Prostate gland (tissue), 2 donors: ENCODE measurements around the gene HTR4. TPM values are rescaled to one million over a fixed set of nuclear protein-coding genes. Genes with fewer than 3 reads are reported as not detected.
"Not testable (repeated sequence)": the region's sequence is repeated elsewhere in the genome, so short reads cannot be mapped to it uniquely, and the experiment has no call there.

Source experiments
- DNase-seq: peaks from one replicate; pipeline ENCODE4 v3.0.0-alpha.2; 2019; ENCODE audit warnings: low spot score
- H3K27ac ChIP-seq, 2 donors: fragments of 200-600 bp; sonication (generic); 2 replicates each; pipeline ENCODE4 v1.5.1; 2017 to 2019
- H3K27me3 ChIP-seq: fragments of 200-600 bp; sonication (generic); replicated peaks from 2 replicates; pipeline ENCODE4 v1.5.1; 2019; ENCODE audit not compliant: insufficient read depth
- H3K36me3 ChIP-seq, 2 donors: fragments of 200-600 bp; sonication (generic); 1 replicate in 1 of 2; 2 replicates in 1 of 2; pipeline versions ENCODE4 v1.5.1 to v1.8.1; 2017 to 2019
- H3K4me1 ChIP-seq: fragments of 200-600 bp; sonication (generic); replicated peaks from 2 replicates; pipeline ENCODE4 v1.5.1; 2019
- H3K4me3 ChIP-seq, 2 donors: fragments of 200-600 bp; sonication (generic); 2 replicates each; pipeline ENCODE4 v1.5.1; 2017 to 2019
- H3K9me3 ChIP-seq: fragments of 200-600 bp; sonication (generic); 2 replicates; pipeline ENCODE4 v1.5.1; 2017
- CTCF ChIP-seq, 4 experiments: fragments of 200-600 bp in 2 of 4; fragments of 450-650 bp in 2 of 4; sonication (generic) in 2 of 4; IDR thresholded peaks; 1 replicate in 3 of 4; 2 replicates in 1 of 4; pipeline ENCODE4 v1.5.1; 2016 to 2019; ENCODE audit warnings: antibody characterized with exemption in 4 of 4, mild to moderate bottlenecking in 2 of 4, moderate library complexity in 2 of 4
- POLR2A ChIP-seq: fragments of 450-650 bp; IDR thresholded peaks from one replicate; pipeline ENCODE4 v1.6.1; 2016; ENCODE audit warnings: antibody characterized with exemption, mild to moderate bottlenecking
- POLR2AphosphoS5 ChIP-seq: sonication (generic); formaldehyde crosslinking; IDR thresholded peaks from one replicate; pipeline ENCODE4 v1.6.1; 2017; ENCODE audit warnings: antibody characterized with exemption
- WGBS: methylation state at CpG from one replicate; pipeline ENCODE4 v1.1.5; 2018; 5-methylcytosine and 5-hydroxymethylcytosine counted together
- intact Hi-C: fragments of 100-400 bp; cut with DNase I; formaldehyde crosslinking; loops from one replicate; pipeline ENCODE4 v1.14.2; 2022
- total RNA-seq, 2 donors: library from RNA; depleted of rRNA; stranded (reverse); fragments of >200 nt; gene quantifications; one replicate each; pipeline ENCODE4 v1.1.0, GENCODE V29; 2016

The HTR4 gene
- total RNA-seq, 2 donors from 2014 or later = 2.1 TPM; not detected in 1

- Histone ChIP-seq H3K27me3 (peaks cover 2% of the 10 kb centered on the region), H3K36me3 (no peaks in the 10 kb centered on the region), H3K4me1 (no peaks in the 10 kb centered on the region), H3K4me3 (no peak overlapping the region), H3K27ac (no peak overlapping the region), H3K9me3 (no peaks in the 10 kb centered on the region)
- no peak for TF ChIP-seq CTCF (IDR thresholded peaks at IDR 0.05)
- no peak for TF ChIP-seq POLR2A
- no peak for TF ChIP-seq POLR2AphosphoS5
- DNase-seq = no peak
- WGBS = 90% methylated on average over 6 of the region's 6 CpGs
- intact Hi-C loops = no loop called here
Observed at GRCh38 chr5:148539851-148540250, 114.5 kb downstream of the HTR4 start.

GRCh38 chr5:148535190-148535589 is 119.1 kb downstream of the HTR4 start:
- TF ChIP-seq POLR2A (no peak), CTCF (IDR thresholded peaks at IDR 0.05) (no peak)
- no peak for DNase-seq
- Histone ChIP-seq H3K9me3 (no peaks in the 10 kb centered on the region), H3K27ac (no peak overlapping the region), H3K4me1 (no peaks in the 10 kb centered on the region), H3K27me3 (peaks cover 2% of the 10 kb centered on the region), H3K4me3 (no peak overlapping the region), H3K36me3 (no peaks in the 10 kb centered on the region)
- 93% methylated on average over 1 of the region's 1 CpG for WGBS
- intact Hi-C loops = no loop called here

- intact Hi-C loops = no loop called here
- Histone ChIP-seq H3K27me3 (peaks cover 2% of the 10 kb centered on the region), H3K9me3 (no peaks in the 10 kb centered on the region), H3K4me3 (no peak overlapping the region), H3K27ac (no peak overlapping the region), H3K4me1 (no peaks in the 10 kb centered on the region), H3K36me3 (no peaks in the 10 kb centered on the region)
- no peak for DNase-seq
- 75% methylated on average over 5 of the region's 5 CpGs for WGBS
- TF ChIP-seq POLR2AphosphoS5 (no peak), CTCF (IDR thresholded peaks at IDR 0.05) (no peak), POLR2A (no peak)
Observed at GRCh38 chr5:148532969-148533670, 121.2 kb downstream of the HTR4 start.

- H3K4me1 ChIP-seq, H3K27me3 ChIP-seq, intact Hi-C loops, H3K9me3 ChIP-seq, H3K4me3 ChIP-seq, H3K27ac ChIP-seq, H3K36me3 ChIP-seq, DNase-seq: not testable (repeated sequence)
- WGBS = 92% methylated on average over 2 of the region's 2 CpGs
Observed at GRCh38 chr5:148529450-148529849, 124.9 kb downstream of the HTR4 start.

- intact Hi-C loops = no loop called here
- H3K27ac ChIP-seq = no peak overlapping the region
- no peak for TF ChIP-seq POLR2A
- TF ChIP-seq CTCF (IDR thresholded peaks at IDR 0.05) = no peak
- TF ChIP-seq POLR2AphosphoS5 = no peak
- H3K4me3 ChIP-seq = no peak overlapping the region
- H3K4me1 ChIP-seq = no peaks in the 10 kb centered on the region
- no peaks in the 10 kb centered on the region for H3K9me3 ChIP-seq
- no peak for DNase-seq
- no peaks in the 10 kb centered on the region for H3K27me3 ChIP-seq
- 78% methylated on average over 5 of the region's 5 CpGs for WGBS
- no peaks in the 10 kb centered on the region for H3K36me3 ChIP-seq
Observed at GRCh38 chr5:148524721-148525120, 129.6 kb downstream of the HTR4 start.
